ENCODE results near the gene EHBP1L1.
A peak's percentile ranks its signal among the peaks of the same experiment; 100 is the strongest.
"Not testable (repeated sequence)": the region's sequence is repeated elsewhere in the genome, so short reads cannot be mapped to it uniquely, and the experiment has no call there.

EHBP1L1 gene

DNA sequence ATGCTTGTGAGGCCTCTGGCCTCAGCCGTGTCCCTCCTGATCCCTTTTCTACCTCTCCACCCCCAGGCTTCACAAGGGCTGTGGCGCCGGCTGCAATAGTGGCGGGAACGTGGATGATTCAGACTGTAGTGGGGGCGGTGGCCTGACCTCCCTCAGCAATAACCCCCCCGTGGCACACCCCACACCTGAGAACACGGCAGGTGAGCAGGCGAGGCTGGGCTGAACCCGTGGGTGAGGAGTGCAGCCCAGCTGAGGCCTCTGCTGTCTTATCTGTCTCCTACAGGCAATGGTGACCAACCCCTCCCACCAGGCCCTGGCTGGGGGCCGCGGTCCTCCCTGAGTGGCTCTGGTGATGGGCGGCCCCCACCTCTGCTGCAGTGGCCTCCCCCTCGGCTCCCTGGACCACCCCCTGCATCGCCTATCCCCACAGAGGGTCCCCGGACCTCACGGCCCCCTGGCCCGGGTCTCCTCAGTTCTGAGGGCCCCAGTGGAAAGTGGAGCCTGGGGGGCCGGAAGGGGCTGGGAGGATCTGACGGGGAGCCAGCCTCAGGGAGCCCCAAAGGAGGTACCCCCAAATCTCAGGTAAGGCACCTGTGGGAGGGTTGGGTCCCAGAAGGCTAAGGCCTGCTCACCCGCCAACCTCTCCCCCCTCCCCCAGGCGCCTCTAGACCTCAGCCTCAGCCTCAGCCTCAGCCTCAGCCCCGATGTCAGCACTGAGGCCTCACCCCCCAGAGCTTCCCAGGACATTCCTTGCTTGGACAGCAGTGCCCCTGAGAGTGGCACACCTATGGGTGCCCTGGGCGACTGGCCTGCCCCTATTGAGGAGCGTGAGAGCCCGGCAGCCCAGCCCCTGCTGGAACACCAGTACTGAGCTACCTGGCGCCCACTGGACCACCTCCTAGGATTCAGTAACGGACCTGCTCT is 60.5 kb downstream of the EHBP1L1 start:
- DNase-seq (ENCODE audit: low read depth, low spot score), result no peak

DNA sequence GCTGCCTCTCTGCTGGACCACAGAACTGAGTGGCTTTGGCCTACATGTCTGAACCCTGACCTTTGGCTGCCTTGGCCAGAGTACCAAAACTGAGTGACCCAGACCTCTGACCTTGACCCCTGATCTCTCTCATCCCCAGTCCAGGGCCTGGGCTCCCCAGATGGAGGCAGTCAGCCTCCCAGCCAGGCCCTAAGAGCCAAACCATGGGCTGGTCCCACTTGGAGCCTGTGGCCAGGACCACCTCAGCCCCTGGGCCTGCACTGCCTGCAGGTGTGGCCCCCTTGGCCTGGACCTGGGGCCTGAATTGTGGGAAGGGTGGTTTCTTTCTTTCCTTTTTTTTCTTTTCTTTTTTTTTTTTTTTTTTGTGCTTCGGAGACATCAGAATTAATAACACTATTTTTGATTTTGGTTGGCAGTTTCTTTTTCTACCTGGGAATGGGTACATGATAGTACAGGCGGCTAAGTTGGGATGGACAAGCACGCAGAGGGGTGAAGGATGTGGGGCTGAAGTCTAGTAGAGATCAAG is 61.2 kb downstream of the EHBP1L1 start:
- DNase-seq (ENCODE audit: low read depth, low spot score), result no peak

DNA sequence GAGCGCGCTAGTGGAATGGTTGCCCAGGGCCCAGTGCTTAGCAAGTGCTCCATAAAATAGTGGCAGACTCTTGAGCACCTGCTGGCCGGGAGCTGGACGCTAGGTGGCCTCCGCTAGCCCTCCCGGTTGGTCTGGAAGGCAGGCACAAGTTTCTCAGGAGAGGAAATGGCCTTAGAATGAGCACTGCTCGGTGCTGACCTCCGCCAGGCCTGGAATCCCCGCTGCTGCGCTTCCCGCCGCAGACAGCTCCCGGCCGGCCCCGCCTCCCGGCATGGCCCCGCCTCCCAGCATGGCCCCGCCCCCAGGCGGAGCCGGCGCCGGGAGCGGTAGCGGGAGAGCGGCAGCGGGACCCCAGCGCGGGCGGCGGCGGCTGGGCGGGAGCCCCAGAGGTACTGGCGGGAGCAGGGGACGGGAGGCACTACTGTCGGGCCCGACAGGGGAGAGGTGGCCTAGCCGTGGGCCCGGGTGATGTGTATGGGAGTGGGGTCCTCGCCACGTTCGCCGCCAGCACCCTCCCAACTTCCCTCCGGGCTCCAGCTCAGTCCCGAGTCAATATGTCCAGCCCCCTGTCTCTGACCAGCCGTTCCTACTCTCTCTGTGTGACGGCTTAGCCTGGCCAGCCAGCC is 62.1 kb downstream of the EHBP1L1 start, which contains the start of gene SIPA1:
Gene SIPA1 (plus strand): TSS at position 308 of the 626 bp plus-strand sequence. CDS start 2,821 bp downstream, outside the sequence.
- DNase-seq (ENCODE audit: low read depth, low spot score), result peak; percentile 95

DNA sequence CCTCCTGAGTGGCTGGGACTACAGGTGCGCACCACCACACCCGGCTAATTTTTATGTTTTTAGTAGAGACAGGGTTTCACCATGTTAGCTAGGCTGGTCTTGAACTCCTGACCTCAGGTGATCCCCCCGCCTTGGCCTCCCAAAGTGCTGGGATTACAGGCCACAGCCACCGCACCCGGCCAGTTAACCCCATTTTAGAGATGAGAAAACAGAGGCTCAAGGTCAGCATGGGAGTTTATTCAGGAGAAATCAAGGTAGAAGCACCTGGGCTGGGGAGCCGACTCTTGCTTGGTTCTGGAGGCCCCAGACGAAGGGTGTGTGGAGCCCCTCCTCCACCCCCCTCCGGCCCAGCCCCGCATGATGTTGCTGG is 63.4 kb downstream of the EHBP1L1 start:
- DNase-seq (ENCODE audit: low read depth, low spot score), result not testable (repeated sequence)

DNA sequence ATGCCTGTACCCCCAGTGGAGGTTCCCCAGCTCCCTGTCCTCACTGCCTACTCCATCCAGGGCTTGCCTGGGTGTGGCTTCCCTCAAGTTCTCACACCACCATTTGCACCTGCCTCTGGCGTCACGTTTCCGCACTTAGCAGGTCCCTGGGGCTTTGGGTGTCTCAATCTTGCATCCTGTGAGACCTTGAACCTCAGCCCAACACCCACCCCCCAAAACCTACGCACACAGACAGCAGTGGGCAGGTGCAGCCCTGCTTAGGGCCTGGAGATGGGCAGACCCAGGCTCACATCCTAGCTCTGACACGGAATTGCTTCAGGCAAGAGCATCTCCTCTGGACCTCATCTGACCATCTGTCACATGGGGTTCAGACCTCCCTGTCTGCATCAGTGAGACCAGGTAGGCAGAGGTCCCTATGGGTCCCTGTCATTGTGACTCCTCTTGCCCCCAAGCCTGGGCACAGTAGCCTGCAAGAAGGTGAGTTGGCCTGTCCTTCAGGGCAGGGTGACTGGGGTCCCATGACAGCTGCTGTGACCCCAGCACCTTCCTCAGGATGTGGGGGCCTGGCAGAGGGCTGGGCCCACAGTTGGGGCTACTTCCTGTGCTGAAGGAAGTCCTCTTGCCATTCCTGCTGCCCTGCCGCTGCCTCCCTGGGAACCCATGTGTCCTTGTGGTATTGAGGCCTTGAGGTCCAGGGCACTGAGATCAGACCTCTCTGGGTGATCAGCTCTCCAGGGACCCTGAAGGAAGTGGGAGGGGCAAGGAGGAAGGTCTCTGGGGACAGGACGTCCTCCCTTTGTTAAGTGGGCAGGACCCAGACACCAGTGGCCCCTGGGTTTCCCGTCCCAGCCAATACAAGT is 64.0 kb downstream of the EHBP1L1 start:
- DNase-seq (ENCODE audit: low read depth, low spot score), result no peak

DNA sequence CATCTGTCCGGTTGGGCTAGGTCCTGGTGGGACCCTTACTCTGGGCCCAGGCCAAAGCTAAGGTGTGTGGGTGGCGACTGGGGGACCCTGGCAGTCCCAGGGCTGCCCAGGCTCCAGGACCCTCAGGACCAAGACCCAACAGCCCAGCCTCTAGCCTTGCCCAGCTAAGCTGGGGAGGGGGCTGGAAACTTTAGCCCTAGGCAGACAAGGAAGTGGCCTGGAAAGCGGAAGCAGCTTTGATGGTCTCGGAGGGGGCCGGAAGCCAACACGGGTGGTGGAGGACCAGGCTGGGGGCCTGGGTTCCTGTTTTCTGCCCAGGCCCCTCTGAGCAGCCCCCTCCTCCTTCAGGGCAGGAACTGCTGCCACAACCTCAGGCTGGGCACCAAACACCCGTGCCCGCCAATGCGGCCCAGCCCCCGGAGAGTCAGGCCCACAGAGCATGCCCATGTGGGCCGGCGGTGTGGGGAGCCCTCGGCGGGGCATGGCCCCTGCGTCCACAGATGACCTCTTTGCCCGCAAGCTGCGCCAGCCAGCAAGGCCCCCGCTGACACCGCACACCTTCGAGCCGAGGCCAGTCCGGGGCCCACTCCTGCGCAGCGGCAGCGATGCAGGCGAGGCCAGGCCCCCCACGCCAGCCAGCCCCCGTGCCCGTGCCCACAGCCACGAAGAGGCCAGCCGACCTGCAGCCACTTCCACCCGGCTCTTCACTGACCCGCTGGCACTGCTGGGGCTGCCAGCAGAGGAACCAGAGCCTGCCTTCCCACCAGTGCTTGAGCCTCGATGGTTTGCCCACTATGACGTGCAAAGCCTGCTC is 64.8 kb downstream of the EHBP1L1 start:
- DNase-seq (ENCODE audit: low read depth, low spot score), result no peak

DNA sequence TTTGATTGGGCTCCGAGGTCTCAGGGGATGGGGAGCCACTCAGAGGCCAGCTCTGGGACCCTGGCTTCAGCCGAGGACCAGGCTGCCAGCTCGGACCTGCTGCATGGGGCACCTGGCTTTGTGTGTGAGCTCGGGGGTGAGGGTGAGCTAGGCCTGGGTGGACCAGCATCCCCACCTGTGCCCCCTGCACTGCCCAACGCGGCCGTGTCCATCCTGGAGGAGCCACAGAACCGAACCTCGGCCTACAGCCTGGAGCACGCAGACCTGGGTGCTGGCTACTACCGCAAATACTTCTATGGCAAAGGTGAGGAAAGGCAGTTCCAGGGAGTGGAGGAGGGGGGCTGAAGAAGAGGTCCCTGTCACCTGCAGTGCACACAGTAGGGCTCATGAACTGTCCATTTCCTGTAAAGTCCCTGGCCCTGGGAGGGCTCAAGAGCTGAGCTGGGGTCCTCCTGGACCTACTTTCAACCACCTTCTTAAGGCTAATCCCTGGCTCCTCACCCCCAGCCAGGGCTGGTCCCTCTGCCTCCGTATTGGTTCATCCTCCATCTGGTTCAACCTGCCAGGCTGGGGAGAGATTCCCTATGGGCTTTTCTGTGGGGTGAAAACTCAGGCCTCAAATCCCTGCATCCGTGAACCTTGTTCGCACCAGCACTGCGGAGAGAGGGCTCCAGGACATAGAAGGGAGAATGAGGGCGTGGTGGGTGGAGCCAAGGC is 65.6 kb downstream of the EHBP1L1 start:
- no peak for DNase-seq (ENCODE audit: low read depth, low spot score)

Measured in astrocyte of the hippocampus (primary cell).